Stimulated activated CD8-positive, alpha-beta memory T cell treated with anti-CD3 and anti-CD28 coated beads, Interleukin-15, amount 100 ng/mL, for 4 hours (primary cell): ENCODE results near the gene PIP5KL1.

Experiments
- DNase-seq, 2 donors: peaks; one replicate each; pipeline ENCODE4 v3.0.0-alpha.2; 2020; ENCODE audit warnings: low read depth in 2 of 2

The PIP5KL1 gene

DNA sequence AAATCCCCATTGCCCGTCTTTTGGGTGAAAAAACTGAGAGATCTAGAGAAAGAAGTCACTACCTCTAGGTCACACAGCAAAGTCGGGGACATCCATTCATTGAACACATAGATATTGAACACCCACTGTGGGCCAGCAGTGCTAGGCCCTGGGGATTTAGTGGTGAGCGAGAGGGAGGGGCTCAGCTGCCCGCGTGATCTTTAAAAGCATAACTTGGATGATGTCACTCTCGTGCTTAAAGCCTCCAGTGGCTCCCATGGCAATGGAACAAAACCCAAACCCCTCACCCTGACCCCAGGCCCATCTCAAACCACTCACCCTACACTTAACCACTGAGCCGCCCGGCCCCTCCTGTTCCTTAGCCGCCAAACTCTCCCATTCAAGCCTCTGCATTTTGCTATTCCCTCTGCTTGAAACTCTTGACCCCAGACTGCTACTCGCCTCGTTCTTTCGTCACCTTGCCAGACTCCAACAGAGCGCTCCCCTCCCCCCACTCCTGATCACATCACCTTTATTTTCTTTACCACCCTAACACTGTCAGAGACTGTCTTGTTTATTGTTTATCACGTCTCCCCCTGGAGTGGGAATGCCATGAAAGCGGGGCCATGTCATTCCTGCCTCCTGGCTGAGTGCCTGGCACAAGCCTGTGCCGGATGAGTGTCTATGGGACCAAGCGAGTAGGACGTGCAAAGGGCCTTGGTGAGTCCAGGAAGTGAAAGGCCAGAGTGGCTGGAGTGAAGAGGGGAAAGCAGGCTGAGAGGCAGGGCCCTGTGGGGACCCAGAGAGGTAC, 710 bp upstream of the PIP5KL1 start:
- DNase-seq, result no peak

DNA sequence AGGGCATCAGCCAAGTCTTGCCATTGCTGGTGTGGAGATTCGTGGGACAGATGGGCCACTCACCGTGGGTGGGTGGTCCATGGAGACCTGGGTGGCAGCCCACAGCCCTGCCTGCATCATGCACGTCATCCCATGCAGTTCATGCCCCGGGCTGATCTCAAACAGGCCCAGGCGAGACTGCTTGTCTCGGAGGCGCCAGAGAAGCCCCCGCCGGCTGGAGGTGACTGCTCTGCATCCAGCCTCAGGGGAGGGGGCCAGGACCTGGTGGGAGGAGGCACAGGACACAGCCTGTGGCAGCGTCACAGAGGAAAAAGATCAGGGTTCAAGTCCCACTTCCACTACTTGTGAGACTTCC, 975 bp downstream of the PIP5KL1 start:
- no peak for DNase-seq

DNA sequence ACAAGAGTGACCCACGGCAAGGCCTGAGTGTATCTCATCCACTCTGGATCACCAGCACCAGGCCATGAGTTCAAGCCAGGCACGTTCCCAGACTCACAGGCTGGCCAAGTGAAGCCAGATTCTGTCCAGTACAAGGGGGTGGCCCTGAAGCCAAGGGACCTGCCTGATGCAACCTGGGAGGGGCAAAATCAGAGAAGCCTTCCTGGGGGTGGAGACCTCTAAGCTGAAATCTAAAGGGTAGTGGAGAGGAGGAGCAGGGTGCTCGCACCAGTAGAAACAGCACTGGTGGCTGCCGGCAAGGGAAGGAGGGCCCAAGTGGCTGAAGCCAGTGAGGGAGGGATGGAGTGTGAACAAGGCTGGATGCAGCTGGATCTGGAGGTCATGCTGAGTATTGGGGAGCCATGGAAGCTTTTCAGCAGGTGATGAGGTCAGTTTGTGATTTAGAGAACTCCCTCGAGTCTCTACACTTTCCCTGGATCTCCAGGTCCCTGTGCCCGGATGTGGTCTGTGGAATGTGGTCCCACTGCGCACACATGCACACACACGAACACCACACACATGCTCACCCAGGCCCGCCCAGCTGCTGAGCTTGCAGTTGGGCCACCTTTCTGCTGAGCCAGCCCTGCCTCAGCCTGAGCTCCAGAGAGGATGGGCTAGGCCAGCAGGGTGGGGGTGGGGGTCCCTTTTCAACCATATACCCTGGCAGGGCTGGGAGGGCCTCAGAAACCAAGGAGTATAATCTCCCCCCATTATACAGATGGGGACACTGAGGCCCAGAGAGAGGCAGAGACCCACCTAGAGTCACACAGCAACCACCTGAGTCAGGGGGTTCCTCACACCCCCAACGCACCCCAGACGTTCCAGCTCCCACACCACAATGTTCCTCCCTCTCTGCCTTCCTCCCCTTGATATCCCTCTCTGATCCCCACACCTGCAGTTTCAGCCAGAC, 1.6 kb downstream of the PIP5KL1 start:
- DNase-seq, result no peak

DNA sequence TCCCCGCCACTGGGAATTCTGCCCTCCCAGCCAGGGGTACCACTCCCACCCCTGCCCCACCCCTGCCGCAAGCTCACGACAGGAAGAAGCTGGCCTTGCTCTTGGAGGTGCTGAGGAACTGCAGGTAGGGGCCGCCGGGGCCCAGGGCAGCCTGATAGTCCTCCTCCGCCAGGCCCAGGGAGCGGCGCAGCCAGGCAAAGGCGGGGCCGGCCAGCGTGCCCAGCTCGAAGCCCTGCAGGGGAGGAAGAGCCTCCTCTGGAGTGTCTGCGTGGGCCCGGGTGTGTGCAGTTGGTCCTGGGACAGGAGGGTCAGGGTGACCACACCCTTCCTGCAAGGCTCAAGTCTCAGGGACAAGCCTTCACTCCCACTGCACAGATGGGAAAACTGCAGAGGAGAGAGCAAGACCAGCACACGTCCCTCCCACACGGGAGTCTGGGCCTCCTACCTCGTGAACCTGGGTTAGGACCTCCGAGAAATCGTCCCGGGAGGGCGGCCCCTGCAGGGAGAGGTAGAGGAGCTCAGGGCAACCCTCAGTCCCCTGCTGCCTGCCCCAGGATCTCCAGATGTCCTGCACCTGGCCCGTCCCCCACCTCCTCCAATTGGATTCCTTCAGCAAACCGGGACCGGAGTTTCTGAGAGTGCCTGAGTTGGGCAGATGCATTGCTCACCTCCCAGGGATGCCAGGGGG, 2.4 kb downstream of the PIP5KL1 start:
- no peak for DNase-seq

DNA sequence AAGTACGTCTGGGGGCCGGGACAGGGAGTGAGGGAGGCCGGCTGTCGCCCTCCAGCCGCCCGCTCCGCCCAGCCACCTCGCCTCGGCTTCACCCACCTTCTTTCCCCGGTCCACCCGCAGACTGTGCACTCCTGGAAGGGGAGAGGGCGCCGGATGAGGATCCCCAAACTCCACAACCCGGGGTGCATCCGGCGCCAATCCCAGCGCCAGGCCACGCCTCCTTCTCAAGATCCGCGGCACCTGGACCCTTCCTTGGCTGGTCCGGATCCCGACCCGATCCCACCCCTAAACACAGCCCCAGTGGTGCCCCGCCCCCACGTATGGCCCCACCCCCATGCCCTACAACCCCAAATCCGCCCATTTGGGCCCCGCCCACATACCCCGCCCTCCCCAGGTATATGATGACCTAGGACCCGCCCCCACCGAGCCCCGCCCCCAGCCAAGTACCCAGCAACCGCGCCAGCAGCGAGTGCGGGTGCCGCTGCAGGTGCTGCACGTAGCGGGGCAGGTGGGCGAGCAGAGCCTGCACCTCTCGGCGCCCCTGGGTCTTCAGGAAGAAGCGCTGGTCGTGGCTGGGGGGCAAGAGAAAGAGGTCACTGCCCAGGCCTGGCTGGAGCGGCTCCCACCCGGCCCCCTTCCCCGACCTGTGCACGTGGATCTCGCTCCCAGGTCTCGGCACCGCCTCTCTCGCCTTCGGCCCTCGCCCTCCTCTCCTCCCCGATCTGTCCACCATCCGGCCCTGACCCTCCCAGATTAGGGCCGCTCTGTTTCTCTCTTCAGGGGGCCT, 3.2 kb downstream of the PIP5KL1 start:
- peak in 1 of 2 donors; percentile 66 for DNase-seq

DNA sequence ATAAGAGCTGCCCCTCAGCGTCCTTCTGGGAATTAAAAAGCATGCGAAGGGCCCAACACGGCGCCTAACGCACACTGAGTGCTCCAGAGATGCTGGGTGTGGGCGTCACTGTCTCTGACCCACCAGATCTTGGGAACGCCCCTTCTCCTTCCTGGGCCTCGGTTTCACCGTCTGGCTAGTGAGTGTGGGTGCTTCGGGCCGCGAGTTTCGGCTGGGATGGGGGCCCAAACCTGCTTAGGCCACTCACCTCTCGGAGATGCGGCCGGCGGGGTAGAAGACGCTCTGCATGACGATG, 3.7 kb downstream of the PIP5KL1 start:
- DNase-seq, result no peak

DNA sequence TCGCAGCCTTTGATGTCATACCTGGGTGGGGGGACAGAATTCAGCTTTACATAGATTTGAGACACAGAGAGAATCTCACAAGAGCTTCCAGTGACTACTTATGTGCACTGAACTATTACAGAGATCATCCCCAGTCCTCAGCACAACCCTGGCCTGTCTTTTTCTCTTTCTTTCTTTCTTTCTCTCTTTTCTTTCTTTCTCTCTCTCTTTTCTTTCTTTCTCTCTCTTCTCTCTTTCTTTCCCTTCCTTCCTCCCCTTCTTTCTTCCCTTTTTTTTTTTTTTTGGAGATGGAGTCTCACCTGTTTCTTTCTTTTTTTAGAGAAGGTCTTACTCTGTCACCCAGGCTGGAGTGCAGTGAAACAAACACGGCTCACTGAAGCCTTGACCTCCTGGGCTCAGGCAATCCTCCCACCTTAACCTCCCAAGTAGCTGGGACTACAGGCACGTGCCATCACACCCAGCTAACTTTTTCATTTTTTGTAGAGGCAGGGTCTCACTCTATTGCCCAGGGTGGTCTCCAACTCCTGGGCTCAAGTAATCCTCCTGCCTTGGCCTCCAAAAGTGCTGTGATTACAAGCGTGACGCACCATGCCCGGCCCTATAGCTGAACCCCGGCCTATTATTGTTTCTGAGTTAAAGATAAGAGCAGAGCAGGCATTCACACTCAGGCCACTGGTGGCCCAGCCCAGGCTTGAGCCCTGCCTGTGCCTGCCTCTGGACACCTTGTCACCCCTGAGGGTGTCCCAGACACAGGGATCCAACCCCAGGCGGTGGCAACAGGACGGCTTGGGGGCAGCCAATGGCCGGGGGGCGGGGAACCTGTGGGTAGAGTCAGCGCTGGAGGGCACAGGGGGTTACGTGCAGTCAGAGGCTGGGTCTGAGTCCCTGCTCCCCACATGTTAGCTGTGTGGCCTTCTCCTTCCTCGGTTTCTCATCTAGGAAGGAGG, 4.3 kb downstream of the PIP5KL1 start:
- no peak for DNase-seq

DNA sequence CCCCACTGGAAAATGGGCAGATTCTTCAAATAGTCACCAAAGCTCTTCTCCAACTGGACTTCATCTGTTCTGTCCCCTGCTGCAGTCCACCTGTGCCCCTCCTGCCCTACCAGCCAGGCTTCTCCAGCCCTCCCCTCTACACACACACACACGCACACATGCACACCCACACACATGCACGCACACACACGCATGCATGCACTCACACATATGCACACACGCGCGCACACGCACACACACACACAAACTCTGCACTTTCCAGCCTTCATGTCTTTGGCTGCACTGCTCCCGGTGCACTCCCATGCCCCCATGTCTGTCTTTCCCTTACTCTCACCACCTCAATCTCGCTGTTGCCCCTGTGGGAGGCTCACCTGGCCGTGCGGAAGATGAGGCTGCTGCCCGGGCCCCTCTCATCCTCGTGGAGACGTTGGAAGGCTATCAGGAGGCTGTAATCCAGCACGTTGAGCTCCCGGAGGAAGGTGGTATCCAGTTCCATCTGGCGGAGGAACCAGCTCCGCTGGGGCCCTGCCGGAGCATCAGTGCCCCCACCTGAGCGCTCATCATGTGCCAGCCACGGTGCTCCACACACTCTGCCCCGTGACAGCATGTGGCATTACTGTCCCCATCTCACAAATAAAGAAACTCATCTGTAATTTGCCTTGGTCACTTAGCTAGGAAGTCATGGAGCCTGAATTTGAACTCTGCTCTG, 5.7 kb downstream of the PIP5KL1 start:
- DNase-seq, result no peak

DNA sequence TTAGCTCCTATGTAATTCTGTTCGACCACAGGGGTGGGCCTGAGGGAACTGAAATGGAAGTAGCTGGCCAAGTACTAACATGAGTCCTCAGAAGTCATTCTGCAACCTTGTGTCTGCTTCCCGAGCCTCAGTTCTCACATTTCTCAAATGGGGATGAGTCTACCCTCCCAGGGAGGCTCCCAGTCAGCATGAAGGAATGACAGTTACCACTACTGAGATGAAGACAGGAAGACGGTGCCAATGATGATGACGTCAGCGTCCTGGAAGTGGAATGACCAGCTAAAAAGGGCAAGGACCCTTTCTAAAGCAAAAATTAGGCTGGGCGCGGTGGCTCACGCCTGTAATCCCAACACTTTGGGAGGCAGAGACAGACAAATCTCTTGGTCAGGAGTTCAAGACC, 6.8 kb downstream of the PIP5KL1 start:
- DNase-seq, result no peak

DNA sequence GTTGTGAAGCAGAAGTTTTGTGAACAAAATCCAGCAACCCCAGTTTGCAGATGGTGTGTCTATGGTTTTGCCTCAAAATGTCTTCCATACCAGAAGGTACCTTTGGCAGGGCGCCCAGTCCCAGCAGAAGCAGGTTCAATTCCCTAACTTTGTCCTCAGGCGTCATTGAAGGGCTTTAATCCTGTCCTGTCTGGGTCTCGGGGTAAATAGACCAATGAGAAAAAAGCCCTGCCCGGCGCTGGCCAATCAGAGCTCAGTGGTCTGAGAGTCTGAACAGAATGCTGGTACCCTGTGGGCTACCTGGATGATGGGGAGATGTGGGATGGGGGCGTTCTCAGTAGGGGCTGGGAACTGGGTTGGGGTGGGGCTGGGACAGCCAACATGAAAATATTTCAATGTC, 7.5 kb downstream of the PIP5KL1 start:
- DNase-seq, result no peak

DNA sequence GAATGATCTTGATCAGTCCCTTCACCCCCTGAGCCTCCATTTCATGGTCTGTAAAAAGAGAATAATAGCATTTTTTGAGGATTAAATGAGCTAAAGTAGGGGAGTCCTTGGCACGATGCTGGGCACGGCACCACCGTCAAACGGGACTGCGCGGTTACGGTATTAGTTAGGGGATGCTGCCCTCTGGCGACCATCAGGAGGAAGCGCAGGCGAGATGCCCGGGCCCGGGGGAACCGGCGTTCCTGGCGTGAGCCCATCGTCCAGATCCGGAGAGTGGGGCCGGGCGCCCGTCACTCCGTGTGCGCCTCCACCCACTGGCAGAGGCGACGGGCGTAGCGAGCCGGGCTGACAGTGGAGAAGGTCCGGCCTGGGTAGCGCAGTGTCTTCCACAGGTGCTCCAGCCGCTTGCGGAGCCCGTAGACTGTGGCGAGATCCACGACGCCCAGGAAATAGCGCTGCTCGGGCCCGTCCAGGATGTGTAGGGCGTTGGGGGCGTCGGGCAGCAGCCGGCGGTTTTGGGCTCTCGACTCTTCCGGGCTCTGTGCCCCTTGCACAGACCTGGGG, 8.9 kb downstream of the PIP5KL1 start:
- peak; percentile 45 to 47 for DNase-seq

DNA sequence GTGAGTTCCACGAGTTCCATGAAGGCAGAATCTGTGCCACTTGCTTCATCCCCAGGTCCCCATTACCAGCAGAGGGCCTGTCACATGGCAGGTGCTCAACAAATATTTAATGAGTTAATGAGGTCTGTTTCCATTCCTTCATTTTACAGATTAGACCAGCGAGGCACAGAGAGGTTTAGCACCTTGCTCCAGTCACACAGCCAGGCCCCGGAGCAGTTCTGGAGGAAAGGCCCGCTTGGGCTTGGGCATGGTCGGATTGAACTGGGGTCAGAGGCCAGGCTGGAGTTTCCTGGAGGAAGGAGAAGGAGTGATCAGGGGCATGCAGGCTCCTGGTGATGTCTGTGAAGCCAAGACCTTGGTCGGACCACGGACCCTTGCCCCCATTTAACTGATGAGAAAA, 9.8 kb downstream of the PIP5KL1 start:
- DNase-seq, result no peak

DNA sequence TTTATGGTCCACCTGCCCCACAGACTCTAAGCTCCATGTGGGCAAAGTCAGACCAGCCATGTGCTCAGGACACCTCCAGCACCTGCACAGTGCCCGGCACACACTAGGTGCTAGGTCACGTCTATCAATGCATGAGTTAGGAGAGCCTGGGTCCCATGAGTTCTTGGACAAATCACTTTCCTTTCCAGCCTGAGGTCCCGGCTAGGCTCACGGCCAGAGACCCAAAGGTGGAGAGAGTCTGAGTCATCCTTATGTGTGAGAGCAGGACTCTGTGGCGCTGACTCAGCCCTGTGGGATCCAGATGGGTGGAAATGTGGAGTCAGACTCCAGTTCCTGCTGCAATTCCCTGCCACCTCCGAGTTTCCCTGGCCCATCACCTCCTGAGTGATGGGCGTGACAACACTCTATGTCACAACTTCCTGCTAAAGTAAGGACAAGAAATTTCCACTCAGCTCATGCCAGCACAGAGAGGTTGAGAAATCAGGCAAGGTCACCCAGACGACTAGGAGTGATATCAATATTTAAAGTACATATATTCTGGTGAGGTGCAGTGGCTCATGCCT, 11.2 kb downstream of the PIP5KL1 start:
- no peak for DNase-seq

DNA sequence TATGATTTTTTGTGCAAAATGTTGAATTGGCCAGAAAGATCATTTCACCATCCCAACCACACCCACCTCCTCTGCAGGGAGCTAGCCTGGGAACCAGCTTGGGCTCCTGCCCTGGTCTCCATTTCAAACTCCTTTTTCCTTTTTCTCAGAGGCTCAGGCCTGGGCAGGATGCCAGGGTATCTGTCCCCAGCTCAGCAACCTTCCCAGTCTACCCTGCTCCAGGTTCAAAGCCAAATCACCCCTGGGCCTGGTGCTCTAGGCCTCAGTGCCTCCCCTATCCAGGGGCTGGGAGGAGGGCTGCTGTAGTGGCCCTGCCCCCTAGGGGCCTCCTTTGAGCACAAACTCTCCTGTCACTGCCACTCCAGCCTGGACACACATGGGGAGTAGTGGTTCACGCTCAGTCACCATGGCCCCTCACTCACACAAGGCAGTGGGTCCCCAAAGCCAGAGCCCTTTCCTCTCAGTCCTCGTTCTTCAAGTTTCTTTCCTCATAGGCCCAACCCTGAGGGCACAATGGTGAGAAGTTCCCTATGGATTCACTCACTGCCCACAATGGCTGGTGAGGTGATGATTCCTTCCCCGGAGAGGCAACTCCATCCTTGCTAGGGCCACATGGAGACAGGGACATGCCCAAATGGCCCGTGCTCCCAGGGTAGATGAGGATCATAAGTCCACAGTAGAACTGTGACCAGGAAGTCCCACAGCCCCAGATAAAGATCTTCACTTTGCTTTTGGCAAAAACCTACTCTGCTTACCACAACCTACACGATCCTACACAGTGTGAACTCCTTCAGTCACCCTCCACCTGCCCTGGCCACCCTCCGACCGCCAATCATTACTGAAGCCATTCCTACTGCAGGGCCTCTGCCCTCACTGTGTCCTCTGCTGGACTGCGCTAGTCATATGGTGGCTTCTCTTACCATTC, 12.1 kb downstream of the PIP5KL1 start:
- DNase-seq, result no peak

DNA sequence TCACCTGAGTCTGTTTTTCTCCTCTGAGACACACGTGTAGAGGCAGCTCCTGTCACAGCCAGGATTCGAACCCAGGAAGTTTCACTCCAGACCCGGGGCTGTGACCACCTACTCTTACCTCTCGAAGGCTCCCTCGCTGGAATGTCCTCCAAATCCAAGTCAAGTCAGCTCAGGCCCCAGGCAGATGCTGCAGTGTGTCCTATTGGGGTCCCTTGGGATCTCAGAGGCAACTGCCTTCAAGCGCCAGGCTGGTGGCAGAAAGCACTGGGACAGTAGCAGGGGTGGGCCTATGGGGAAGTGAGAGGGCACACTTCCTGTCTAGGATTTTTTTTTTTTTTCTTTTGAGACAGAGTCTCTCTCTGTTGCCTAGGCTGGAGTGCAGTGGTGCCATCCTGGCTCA, 13.0 kb downstream of the PIP5KL1 start:
- DNase-seq, result no peak

DNA sequence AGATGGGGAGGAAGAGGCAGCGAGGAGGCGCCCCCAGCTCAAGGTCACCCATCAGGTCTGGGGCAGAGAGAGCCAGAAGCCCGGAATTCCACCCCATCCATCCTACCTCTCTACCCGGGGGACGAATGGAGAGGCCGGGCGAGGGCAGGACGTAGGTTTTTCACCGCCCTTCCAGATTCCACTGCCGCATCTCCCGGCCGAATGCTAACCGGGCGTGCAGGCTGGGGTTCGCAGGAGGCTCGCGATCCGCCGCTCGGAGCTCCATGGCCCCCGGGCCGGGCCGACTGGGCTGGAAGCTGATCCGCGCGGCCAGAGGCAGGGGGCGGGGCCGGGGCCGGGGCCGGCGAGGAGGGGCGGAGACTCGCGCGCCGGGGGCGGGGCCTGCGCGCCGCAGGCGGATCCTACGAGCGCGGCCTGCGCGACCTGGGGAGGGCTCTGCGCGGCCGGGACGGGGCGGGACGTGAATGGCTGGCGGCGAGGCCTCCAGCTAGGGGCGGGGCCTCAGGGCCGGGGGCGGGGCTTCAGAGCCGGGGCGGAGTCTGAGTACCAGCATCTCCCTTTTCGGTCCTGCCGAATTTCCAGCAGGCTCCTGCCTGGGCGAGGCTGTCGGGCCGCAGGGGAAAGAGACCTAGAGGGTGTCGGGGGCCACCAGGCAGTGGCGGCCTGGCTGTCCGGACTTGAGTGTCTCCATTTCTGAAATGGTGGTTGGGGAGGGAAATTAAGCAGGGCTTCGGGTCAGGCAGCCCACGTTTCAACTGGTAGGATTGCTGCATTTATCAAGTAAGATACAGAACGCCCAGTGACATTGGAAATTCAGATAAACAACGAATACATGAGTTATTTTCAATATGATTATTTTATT, 13.6 kb downstream of the PIP5KL1 start, which contains the start of gene ST6GALNAC4:
TSS of gene ST6GALNAC4 (minus strand) at position 322 of the 862 bp plus-strand sequence. CDS start 622 bp downstream, outside the sequence.
- peak; percentile 86 to 89 for DNase-seq
